B cell (primary cell): Measurements from ENCODE around the gene CFAP70. TPM values are rescaled to one million over a fixed set of nuclear protein-coding genes. Genes with fewer than 3 reads are reported as not detected.

Experiments used
- ATAC-seq: fragments of 200-7000 bp; cut with Tn5 transposase; one replicate; pipeline ENCODE4 v1.10.0; 2021; ENCODE audit warnings: low read depth, mild to moderate bottlenecking, moderate number of reproducible peaks, moderate library complexity
- CTCF ChIA-PET: fragments of 350-600 bp; sonication (Branson Sonifier 250); formaldehyde crosslinking; loops from one replicate; lab custom pipeline; 2021; ENCODE audit warnings: antibody characterized with exemption, inconsistent platforms; lab: Charles Lee
- POLR2A ChIA-PET: fragments of 350-600 bp; sonication (Branson Sonifier 250); formaldehyde crosslinking; loops from one replicate; lab custom pipeline; 2021; ENCODE audit warnings: antibody characterized with exemption; lab: Charles Lee
- DNase-seq: peaks from one replicate; pipeline ENCODE4 v3.0.0; 2013
- H2AFZ ChIP-seq: 2 replicates; pipeline ENCODE4 v1.6.1; 2012; ENCODE audit warnings: mild to moderate bottlenecking, low read depth, low read length; ENCODE audit not compliant: insufficient read depth, poor library complexity, severe bottlenecking
- H3K27ac ChIP-seq, 2 donors: 1 replicate in 1 of 2; 2 replicates in 1 of 2; pipeline ENCODE4 v1.5.1; 2012 to 2013; ENCODE audit warnings: low read length in 2 of 2, mild to moderate bottlenecking in 2 of 2, moderate library complexity in 1 of 2
- H3K27me3 ChIP-seq, 4 experiments: fragments of 200-600 bp in 1 of 4; sonication (generic) in 1 of 4; replicated peaks in 1 of 4; 1 replicate in 2 of 4; 2 replicates in 2 of 4; pipeline versions ENCODE4 v1.6.1 to v1.7.0; 2013 to 2016; ENCODE audit warnings: low read length in 3 of 4, mild to moderate bottlenecking in 2 of 4, mixed read lengths in 1 of 4, moderate library complexity in 1 of 4; ENCODE audit not compliant: insufficient read depth in 4 of 4, control insufficient read depth in 3 of 4; ENCODE audit errors: control extremely low read depth in 1 of 4
- H3K36me3 ChIP-seq, 2 experiments: replicated peaks in 1 of 2; 1 replicate in 1 of 2; 2 replicates in 1 of 2; pipeline versions ENCODE4 v1.6.1 to v1.7.1; 2013; ENCODE audit warnings: low read length in 1 of 2; ENCODE audit not compliant: insufficient read depth in 2 of 2, control insufficient read depth in 1 of 2; ENCODE audit errors: control extremely low read depth in 1 of 2, extremely low read depth in 1 of 2
- H3K4me1 ChIP-seq, 2 donors: fragments of 200-600 bp in 1 of 2; sonication (generic) in 1 of 2; 1 replicate in 1 of 2; 2 replicates in 1 of 2; pipeline versions ENCODE4 v1.5.1 to v1.6.1; 2013 to 2017; ENCODE audit warnings: low read length in 2 of 2; ENCODE audit not compliant: control insufficient read depth in 2 of 2, insufficient read depth in 2 of 2
- H3K4me2 ChIP-seq: replicated peaks from 2 replicates; pipeline ENCODE3; 2012; ENCODE audit warnings: mild to moderate bottlenecking, low read depth, low read length; ENCODE audit not compliant: poor library complexity, severe bottlenecking
- H3K4me3 ChIP-seq, 5 experiments: fragments of 200-600 bp in 1 of 5; sonication (generic) in 1 of 5; 1 replicate in 3 of 5; 2 replicates in 2 of 5; pipeline versions ENCODE4 v1.5.1 to v1.7.0; 2011 to 2016; ENCODE audit warnings: low read length in 4 of 5, mild to moderate bottlenecking in 4 of 5, low read depth in 2 of 5, control low read depth in 1 of 5, moderate library complexity in 1 of 5; ENCODE audit not compliant: insufficient read depth in 1 of 5; ENCODE audit errors: control extremely low read depth in 1 of 5, extremely low read depth in 1 of 5
- H3K79me2 ChIP-seq: fragments of 200-600 bp; sonication (generic); one replicate; pipeline ENCODE4 v1.6.0; 2016; ENCODE audit warnings: low read length; ENCODE audit not compliant: control insufficient read depth, insufficient read depth
- H3K9ac ChIP-seq: fragments of 200-600 bp; sonication (generic); 2 replicates; pipeline ENCODE4 v1.6.1; 2017; ENCODE audit warnings: mild to moderate bottlenecking, low read length, moderate library complexity
- H3K9me3 ChIP-seq, 3 donors: one replicate each; pipeline versions ENCODE4 v1.6.1 to v1.7.1; 2013; ENCODE audit warnings: low read length in 2 of 3; ENCODE audit not compliant: control insufficient read depth in 2 of 3, insufficient read depth in 1 of 3; ENCODE audit errors: control extremely low read depth in 1 of 3
- H4K20me1 ChIP-seq: 2 replicates; pipeline ENCODE4 v1.6.0; 2012; ENCODE audit warnings: mild to moderate bottlenecking, low read length; ENCODE audit not compliant: insufficient read depth, control insufficient read depth, poor library complexity, severe bottlenecking
- H3K27ac Mint-ChIP-seq: one replicate; pipeline ENCODE4 v1.8.0; 2021; ENCODE audit warnings: mixed read lengths
- H3K27me3 Mint-ChIP-seq: one replicate; pipeline ENCODE4 v1.8.0; 2021; ENCODE audit warnings: mixed read lengths
- H3K4me1 Mint-ChIP-seq: one replicate; pipeline ENCODE4 v1.8.0; 2021; ENCODE audit warnings: mixed read lengths
- H3K4me3 Mint-ChIP-seq: one replicate; pipeline ENCODE4 v1.8.0; 2021; ENCODE audit warnings: mixed read lengths
- H3K9me3 Mint-ChIP-seq: one replicate; pipeline ENCODE4 v1.8.0; 2022; ENCODE audit warnings: mixed read lengths; ENCODE audit not compliant: insufficient read depth
- CTCF ChIP-seq: fragments of 200-600 bp; IDR thresholded peaks from one replicate; pipeline ENCODE4 v1.8.0; 2022; ENCODE audit warnings: antibody characterized with exemption, mild to moderate bottlenecking
- EZH2 ChIP-seq: IDR thresholded peaks from 2 replicates; pipeline ENCODE4 v1.6.1; 2012; ENCODE audit warnings: borderline replicate concordance, low read depth, mild to moderate bottlenecking, moderate library complexity, low read length; ENCODE audit not compliant: insufficient read depth, poor library complexity, severe bottlenecking
- WGBS: methylation state at CpG from one replicate; pipeline ENCODE4 v1.1.5; 2013; ENCODE audit warnings: missing lambda C conversion rate; ENCODE audit not compliant: insufficient coverage; 5-methylcytosine and 5-hydroxymethylcytosine counted together
- intact Hi-C: fragments of 100-400 bp; cut with micrococcal nuclease; formaldehyde crosslinking; loops from one replicate; pipeline ENCODE4 v1.10.0; 2022
- polyA plus RNA-seq: library from polyadenylated mRNA; depleted of rRNA; stranded (reverse); fragments of >200 nt; gene quantifications from 2 replicates; pipeline ENCODE4 v1.2.3, GENCODE V29; 2012
- total RNA-seq, 2 donors: library from RNA; stranded (reverse); fragments of 120-200 nt in 1 of 2; gene quantifications; 1 replicate in 1 of 2; 2 replicates in 1 of 2; pipeline versions ENCODE4 v1.2.3 to v1.2.4, GENCODE V29; 2013 to 2022

CFAP70 gene
- total and polyA plus RNA-seq, 2 donors (not counting 1 experiment from before 2014, with no cell fraction given) = 1.6 to 3.6 TPM

GRCh38 chr10:73357166-73357565, 1.5 kb downstream of the CFAP70 start:
- Histone ChIP-seq H4K20me1 (no peaks in the 10 kb centered on the region), H3K4me2 (no peak overlapping the region), H2AFZ (no peak overlapping the region), H3K9me3 (no peaks in the 10 kb centered on the region), H3K4me1 (peaks cover 6 to 11% of the 10 kb centered on the region in 2 donors), H3K79me2 (no peaks in the 10 kb centered on the region), H3K27me3 (peaks cover 0 to 6% (median 0%) of the 10 kb centered on the region in 4 experiments), H3K36me3 (no peaks in the 10 kb centered on the region), H3K27ac (no peak overlapping the region), H3K4me3 (no peak overlapping the region), H3K9ac (no peak overlapping the region)
- peaks cover 4% of the 10 kb centered on the region for H3K27me3 Mint-ChIP-seq
- H3K27ac Mint-ChIP-seq = no peak overlapping the region
- H3K4me1 Mint-ChIP-seq = peaks cover 15% of the 10 kb centered on the region
- H3K9me3 Mint-ChIP-seq = no peaks in the 10 kb centered on the region
- peak overlapping the region; percentile 98 for H3K4me3 Mint-ChIP-seq
- DNase-seq = no peak
- ChIA-PET POLR2A (no interaction called here), CTCF (interaction anchor here (0.8 kb wide), 1 partner anchor 13 kb away, joined by 3 read pairs; no protein-coding TSS in a partner anchor)
- WGBS = no CpG with 5 or more reads among the region's 4 CpGs
- no peak for ATAC-seq
- intact Hi-C loops = no loop called here
- TF ChIP-seq EZH2 (no peak), CTCF (no peak)

DNA sequence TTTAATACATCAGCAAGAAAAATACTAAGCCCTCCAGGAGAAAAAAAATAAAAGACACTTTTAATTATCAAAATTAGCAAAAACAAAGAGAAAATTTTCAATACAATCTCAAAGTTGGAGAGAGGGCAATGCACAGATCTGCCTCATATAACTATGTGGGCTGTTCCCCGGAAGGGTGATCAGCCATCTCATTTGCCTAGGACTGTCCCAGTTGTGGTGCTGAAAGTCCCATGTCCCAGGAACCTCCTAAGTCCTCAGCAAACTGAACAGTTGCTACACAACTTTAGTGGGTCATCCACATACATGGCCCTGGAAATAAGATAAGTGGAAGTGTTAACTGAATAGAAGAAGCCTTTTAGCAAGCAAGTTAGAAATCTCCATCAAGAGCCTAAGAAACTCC, 14.4 kb downstream of the CFAP70 start:
- intact Hi-C loops = no loop called here
- ChIA-PET POLR2A (no interaction called here), CTCF (no interaction called here)
- Histone ChIP-seq H3K4me3 (no peak overlapping the region), H3K27ac (no peak overlapping the region), H3K4me1 (no peaks in the 10 kb centered on the region), H3K4me2 (no peak overlapping the region), H3K9me3 (no peaks in the 10 kb centered on the region), H3K27me3 (no peaks in the 10 kb centered on the region), H3K9ac (no peak overlapping the region), H3K79me2 (no peaks in the 10 kb centered on the region), H2AFZ (no peak overlapping the region), H4K20me1 (no peaks in the 10 kb centered on the region), H3K36me3 (no peaks in the 10 kb centered on the region)
- DNase-seq (no peak), ATAC-seq (no peak)
- H3K27me3 Mint-ChIP-seq = no peaks in the 10 kb centered on the region
- WGBS = 83% methylated on average over 1 of the region's 1 CpG
- H3K4me3 Mint-ChIP-seq = no peak overlapping the region
- H3K9me3 Mint-ChIP-seq = no peaks in the 10 kb centered on the region
- TF ChIP-seq EZH2 (no peak), CTCF (no peak)
- H3K4me1 Mint-ChIP-seq = no peaks in the 10 kb centered on the region
- H3K27ac Mint-ChIP-seq = no peak overlapping the region
